Measurements from ENCODE around the gene OTUB2.
"Not testable (repeated sequence)": the region's sequence is repeated elsewhere in the genome, so short reads cannot be mapped to it uniquely, and the experiment has no call there.

Gene OTUB2

DNA sequence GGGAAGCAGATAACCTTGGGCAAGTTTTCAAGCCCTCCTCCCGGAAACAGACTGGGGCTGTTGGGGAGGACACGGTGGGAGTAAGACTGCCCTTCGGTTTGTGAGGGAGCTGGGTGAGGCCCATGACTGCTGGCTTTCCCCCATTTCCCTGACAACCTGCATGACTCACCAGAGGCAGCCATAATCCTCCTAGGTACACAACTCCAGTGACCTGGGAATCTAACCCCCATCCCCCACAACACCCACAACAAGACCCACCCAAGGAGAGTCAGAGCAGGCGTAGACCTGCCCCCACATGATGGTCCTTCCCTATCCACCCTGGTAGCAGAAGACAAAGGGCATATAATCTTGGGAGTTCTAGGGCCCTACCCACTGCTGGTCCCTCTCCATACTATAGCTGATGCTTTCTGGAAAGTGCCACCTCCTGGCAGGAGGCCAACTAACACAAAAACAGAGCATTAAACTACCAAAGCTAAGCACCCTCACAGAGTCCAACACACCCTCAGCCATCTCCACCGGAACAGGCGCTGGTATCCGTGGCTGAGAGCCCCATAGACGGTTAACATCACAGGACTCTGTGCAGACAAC is 40.0 kb downstream of the OTUB2 start:
- Histone ChIP-seq H3K4me2 (ENCODE audit: low read length) (no peak overlapping the region), H3K9me3 (ENCODE audit: control insufficient read depth, insufficient read depth, low read length) (peaks cover 9% of the 10 kb centered on the region; the same call in 1 of the 2 replicates), H4K20me1 (ENCODE audit: control insufficient read depth, insufficient read depth, low read depth, low read length) (peaks cover 4% of the 10 kb centered on the region; the same call in 1 of the 2 replicates), H3K36me3 (ENCODE audit: control insufficient read depth, low read length) (peaks cover 31% of the 10 kb centered on the region), H3K9me2 (replicated peaks; ENCODE audit: control insufficient read depth, low read length) (no peaks in the 10 kb centered on the region), H3K27ac (ENCODE audit: low read depth, low read length) (no peak overlapping the region), H3K4me3 (ENCODE audit: low read length) (no peak overlapping the region), H3K27me3 (ENCODE audit: control insufficient read depth, low read length) (no peaks in the 10 kb centered on the region), H3F3A (ENCODE audit: control insufficient read depth, insufficient read depth) (no peaks in the 10 kb centered on the region), H3K79me2 (ENCODE audit: control insufficient read depth, low read length) (peaks cover 90% of the 10 kb centered on the region), H3K4me1 (ENCODE audit: control insufficient read depth, low read length) (no peaks in the 10 kb centered on the region)
- TF ChIP-seq EZH2phosphoT487 (IDR thresholded peaks at IDR 0.05; ENCODE audit: borderline replicate concordance, low read length) = no peak
- TF ChIP-seq CTCF (IDR thresholded peaks at IDR 0.05; ENCODE audit: low read depth, low read length, poor library complexity, severe bottlenecking) = no peak

DNA sequence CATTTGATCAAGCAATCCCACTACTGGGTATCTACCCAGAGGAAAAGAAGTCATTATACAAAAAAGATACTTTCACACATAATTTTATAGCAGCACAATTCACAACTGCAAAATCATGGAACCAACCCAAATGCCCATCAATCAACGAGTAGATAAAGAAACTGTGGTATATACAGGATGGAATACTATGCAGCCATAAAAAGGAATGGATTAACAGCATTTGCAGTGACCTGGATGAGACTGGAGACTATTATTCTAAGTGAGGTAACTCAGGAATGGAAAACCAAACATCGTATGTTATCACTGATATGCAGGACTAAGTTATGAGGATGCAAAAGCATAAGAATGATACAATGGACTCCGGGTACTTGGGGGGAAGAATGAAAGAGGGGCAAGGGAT is 45.9 kb downstream of the OTUB2 start:
- not testable (repeated sequence) for H3K4me1 ChIP-seq (ENCODE audit: control insufficient read depth, low read length); H3F3A ChIP-seq (ENCODE audit: control insufficient read depth, insufficient read depth); H3K27me3 ChIP-seq (ENCODE audit: control insufficient read depth, low read length); H3K4me2 ChIP-seq (ENCODE audit: low read length); H3K9me2 ChIP-seq (replicated peaks; ENCODE audit: control insufficient read depth, low read length); H3K4me3 ChIP-seq (ENCODE audit: low read length); H3K27ac ChIP-seq (ENCODE audit: low read depth, low read length); H4K20me1 ChIP-seq (ENCODE audit: control insufficient read depth, insufficient read depth, low read depth, low read length)
- Histone ChIP-seq H3K9me3 (ENCODE audit: control insufficient read depth, insufficient read depth, low read length) (peaks cover 29% of the 10 kb centered on the region), H3K79me2 (ENCODE audit: control insufficient read depth, low read length) (peaks cover 100% of the 10 kb centered on the region), H3K36me3 (ENCODE audit: control insufficient read depth, low read length) (peaks cover 46% of the 10 kb centered on the region)

DNA sequence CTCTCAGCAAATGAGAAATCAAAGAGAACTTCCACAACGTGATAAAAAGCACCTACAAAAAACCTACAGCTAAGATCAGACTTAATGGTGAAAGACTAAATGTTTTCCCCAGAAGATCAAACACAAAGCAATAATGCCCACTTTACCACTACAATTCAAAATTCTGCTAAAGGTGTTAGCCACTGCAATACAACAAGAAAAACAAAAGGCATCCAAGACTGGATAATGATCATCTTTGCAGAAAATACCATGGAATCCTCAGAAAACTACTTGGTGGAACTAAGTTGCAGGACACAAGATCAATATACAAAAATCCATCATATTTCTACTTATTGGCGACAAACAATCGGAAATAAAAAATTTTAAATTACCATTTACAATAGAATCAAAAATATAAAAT is 48.4 kb downstream of the OTUB2 start:
- peaks cover 100% of the 10 kb centered on the region for H3K79me2 ChIP-seq (ENCODE audit: control insufficient read depth, low read length)
- H3K27ac ChIP-seq (ENCODE audit: low read depth, low read length) = no peak overlapping the region
- peaks cover 29% of the 10 kb centered on the region for H3K4me1 ChIP-seq (ENCODE audit: control insufficient read depth, low read length)
- no peak for TF ChIP-seq EZH2phosphoT487 (IDR thresholded peaks at IDR 0.05; ENCODE audit: borderline replicate concordance, low read length)
- no peak for TF ChIP-seq CTCF (IDR thresholded peaks at IDR 0.05; ENCODE audit: low read depth, low read length, poor library complexity, severe bottlenecking)
- H3K27me3 ChIP-seq (ENCODE audit: control insufficient read depth, low read length) = no peaks in the 10 kb centered on the region
- 0 out of 2 replicates have a peak, but pooled peaks cover 8% of the 10 kb centered on the region for H3F3A ChIP-seq (ENCODE audit: control insufficient read depth, insufficient read depth)
- H3K4me3 ChIP-seq (ENCODE audit: low read length) = no peak overlapping the region
- H4K20me1 ChIP-seq (ENCODE audit: control insufficient read depth, insufficient read depth, low read depth, low read length) = peaks cover 5% of the 10 kb centered on the region
- peaks cover 68% of the 10 kb centered on the region for H3K36me3 ChIP-seq (ENCODE audit: control insufficient read depth, low read length)
- H3K9me3 ChIP-seq (ENCODE audit: control insufficient read depth, insufficient read depth, low read length) = peaks cover 26% of the 10 kb centered on the region
- no peaks in the 10 kb centered on the region for H3K9me2 ChIP-seq (replicated peaks; ENCODE audit: control insufficient read depth, low read length)
- no peak overlapping the region for H3K4me2 ChIP-seq (ENCODE audit: low read length)

- no peak for TF ChIP-seq CTCF (IDR thresholded peaks at IDR 0.05; ENCODE audit: low read depth, low read length, poor library complexity, severe bottlenecking)
- no peak for TF ChIP-seq EZH2phosphoT487 (IDR thresholded peaks at IDR 0.05; ENCODE audit: borderline replicate concordance, low read length)
- H3K9me2 ChIP-seq (replicated peaks; ENCODE audit: control insufficient read depth, low read length) = no peaks in the 10 kb centered on the region
- H3K4me2 ChIP-seq (ENCODE audit: low read length) = peak overlapping the region; percentile 22; the same call in 1 of the 2 replicates
- H3K79me2 ChIP-seq (ENCODE audit: control insufficient read depth, low read length) = peaks cover 100% of the 10 kb centered on the region
- no peak overlapping the region for H3K27ac ChIP-seq (ENCODE audit: low read depth, low read length)
- no peaks in the 10 kb centered on the region for H3K27me3 ChIP-seq (ENCODE audit: control insufficient read depth, low read length)
- H3F3A ChIP-seq (ENCODE audit: control insufficient read depth, insufficient read depth) = 0 out of 2 replicates have a peak, but pooled peaks cover 8% of the 10 kb centered on the region
- H3K36me3 ChIP-seq (ENCODE audit: control insufficient read depth, low read length) = peaks cover 65% of the 10 kb centered on the region
- peaks cover 22% of the 10 kb centered on the region for H3K9me3 ChIP-seq (ENCODE audit: control insufficient read depth, insufficient read depth, low read length)
- H4K20me1 ChIP-seq (ENCODE audit: control insufficient read depth, insufficient read depth, low read depth, low read length) = peaks cover 6% of the 10 kb centered on the region; the same call in 1 of the 2 replicates
- H3K4me1 ChIP-seq (ENCODE audit: control insufficient read depth, low read length) = peaks cover 34% of the 10 kb centered on the region
- 0 out of 2 replicates have a peak overlapping the region, but pooled peaks have one; percentile 9 for H3K4me3 ChIP-seq (ENCODE audit: low read length)
Measured at GRCh38 chr14:94075008-94075407, 48.9 kb downstream of the OTUB2 start.
